Activated CD8-positive, alpha-beta memory T cell treated with anti-CD3 and anti-CD28 coated beads for 48 hours (primary cell): ENCODE results near the gene NOLC1.
A peak's percentile ranks its signal among the peaks of the same experiment; 100 is the strongest.

Experiments used
- DNase-seq, 3 experiments: peaks; one replicate each; pipeline ENCODE4 v3.0.0-alpha.2; 2020; ENCODE audit warnings: low read depth in 2 of 3, low spot score in 2 of 3

The NOLC1 gene

GRCh38 chr10:102121739-102122372 is 30.3 kb upstream of the NOLC1 start:
- DNase-seq = no peak

GRCh38 chr10:102122450-102122849 is 29.7 kb upstream of the NOLC1 start:
- no peak for DNase-seq

GRCh38 chr10:102123223-102123622 is 29.0 kb upstream of the NOLC1 start:
- DNase-seq = no peak

- DNase-seq = no peak
Observed at GRCh38 chr10:102131286-102132170, 20.7 kb upstream of the NOLC1 start.

GRCh38 chr10:102132193-102132562 is 20.0 kb upstream of the NOLC1 start:
- no peak for DNase-seq

GRCh38 chr10:102132563-102133372 is 19.4 kb upstream of the NOLC1 start, which contains the start of gene PPRC1:
TSS of gene PPRC1 (plus strand) at chr10:102133040. CDS start at chr10:102133069, 29 bp downstream.
- DNase-seq = peak; percentile 91 to 92 (median 92)

- DNase-seq = peak in 2 of 3 experiments; percentile 48 to 60
Observed at GRCh38 chr10:102133373-102134195, 18.6 kb upstream of the NOLC1 start.

- DNase-seq = no peak
Observed at GRCh38 chr10:102134416-102134815, 17.8 kb upstream of the NOLC1 start.

- no peak for DNase-seq
Observed at GRCh38 chr10:102135956-102136526, 16.1 kb upstream of the NOLC1 start.

GRCh38 chr10:102139281-102140110 is 12.7 kb upstream of the NOLC1 start:
- DNase-seq = no peak

- no peak for DNase-seq
Observed at GRCh38 chr10:102140218-102140617, 12.0 kb upstream of the NOLC1 start.

- DNase-seq = no peak
Observed at GRCh38 chr10:102140913-102141540, 11.2 kb upstream of the NOLC1 start.

- DNase-seq = no peak
Observed at GRCh38 chr10:102141583-102142107, 10.5 kb upstream of the NOLC1 start.

GRCh38 chr10:102146971-102147428 is 5.2 kb upstream of the NOLC1 start:
- DNase-seq = no peak

GRCh38 chr10:102147561-102147960 is 4.6 kb upstream of the NOLC1 start:
- no peak for DNase-seq

GRCh38 chr10:102148275-102148674 is 3.9 kb upstream of the NOLC1 start:
- no peak for DNase-seq

- DNase-seq = no peak
Observed at GRCh38 chr10:102150970-102151773, 1.0 kb upstream of the NOLC1 start.

- DNase-seq = peak in 1 of 3 experiments; percentile 43
Observed at GRCh38 chr10:102152545-102152890, 329 bp downstream of the NOLC1 start.
